Measurements from ENCODE around the gene POMT2.
"Not testable (repeated sequence)": the region's sequence is repeated elsewhere in the genome, so short reads cannot be mapped to it uniquely, and the experiment has no call there.

Gene POMT2

GRCh38 chr14:77323571-77323970 lies 2.9 kb upstream of the POMT2 start:
- no peak for DNase-seq

GRCh38 chr14:77322951-77323350 lies 2.3 kb upstream of the POMT2 start:
- no peak for DNase-seq

GRCh38 chr14:77322250-77322902 lies 1.7 kb upstream of the POMT2 start:
- no peak for DNase-seq

- DNase-seq: no peak
These were observed 1.3 kb downstream of the POMT2 start for GRCh38 chr14:77319422-77319821.

DNA sequence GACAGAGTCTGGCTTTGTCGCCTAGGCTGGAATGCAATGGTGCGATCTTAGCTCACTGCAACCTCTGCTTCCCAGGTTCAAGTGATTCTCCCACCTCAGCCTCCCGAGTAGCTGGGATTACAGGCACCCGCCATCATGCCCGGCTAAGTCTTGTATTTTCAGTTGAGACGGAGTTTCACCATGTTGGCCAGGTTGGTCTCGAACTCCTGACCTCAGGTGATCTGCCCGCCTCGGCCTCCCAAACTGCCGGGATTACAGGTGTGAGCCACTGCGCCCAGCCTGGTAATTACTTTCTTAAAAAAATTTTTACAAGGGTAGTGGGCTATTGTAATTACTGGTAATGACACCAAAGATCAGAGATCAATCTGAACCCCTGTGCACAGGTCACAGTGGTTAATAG lies 1.9 kb downstream of the POMT2 start:
- DNase-seq: not testable (repeated sequence)

DNA sequence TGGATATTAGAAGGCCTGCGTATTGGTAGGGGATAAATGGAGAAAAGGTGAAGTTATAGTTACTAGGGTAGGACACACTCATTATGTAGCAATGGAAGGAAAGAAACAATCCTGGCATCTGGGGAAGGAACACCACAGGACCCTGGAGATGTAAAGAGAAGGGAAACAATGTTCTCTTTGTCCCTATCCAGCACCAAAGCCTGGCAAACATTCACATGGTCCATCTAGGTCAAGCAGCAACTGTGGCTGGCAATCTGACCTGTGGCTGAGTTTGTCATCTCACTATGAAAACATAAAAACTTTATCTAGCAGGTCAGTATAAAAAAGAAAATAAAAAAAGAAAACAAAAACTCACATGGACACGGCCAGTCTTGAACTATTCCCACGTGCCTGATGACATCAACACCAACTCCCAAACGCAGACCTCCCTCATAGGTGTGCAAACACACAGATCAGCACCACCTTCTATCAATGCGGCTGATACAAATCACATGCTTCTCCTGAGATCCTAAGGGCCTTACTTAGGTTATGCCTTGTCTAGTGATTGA lies 2.6 kb downstream of the POMT2 start:
- no peak for DNase-seq

DNA sequence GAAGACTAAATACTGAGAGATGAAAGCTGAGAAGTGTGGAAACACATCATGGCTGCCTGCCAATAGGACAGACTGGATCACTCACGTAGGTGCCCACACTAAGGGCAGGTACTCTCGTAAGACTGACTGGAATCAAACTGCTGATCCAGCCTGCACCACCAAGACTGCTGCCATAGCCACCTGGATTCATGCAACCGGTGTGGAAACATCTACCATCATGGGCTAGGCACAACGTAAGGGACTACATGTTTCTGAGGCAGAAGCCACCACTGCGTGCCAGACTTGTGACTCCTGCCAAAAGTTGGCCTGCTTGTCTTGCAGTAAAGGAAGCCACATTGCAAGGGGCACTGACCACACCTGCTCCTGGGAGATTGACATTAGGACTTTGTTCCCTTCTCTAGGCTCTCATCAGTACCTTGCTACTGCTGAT lies 3.8 kb downstream of the POMT2 start:
- no peak for DNase-seq

- no peak for DNase-seq
These were observed 4.5 kb downstream of the POMT2 start for GRCh38 chr14:77316195-77316505.

DNA sequence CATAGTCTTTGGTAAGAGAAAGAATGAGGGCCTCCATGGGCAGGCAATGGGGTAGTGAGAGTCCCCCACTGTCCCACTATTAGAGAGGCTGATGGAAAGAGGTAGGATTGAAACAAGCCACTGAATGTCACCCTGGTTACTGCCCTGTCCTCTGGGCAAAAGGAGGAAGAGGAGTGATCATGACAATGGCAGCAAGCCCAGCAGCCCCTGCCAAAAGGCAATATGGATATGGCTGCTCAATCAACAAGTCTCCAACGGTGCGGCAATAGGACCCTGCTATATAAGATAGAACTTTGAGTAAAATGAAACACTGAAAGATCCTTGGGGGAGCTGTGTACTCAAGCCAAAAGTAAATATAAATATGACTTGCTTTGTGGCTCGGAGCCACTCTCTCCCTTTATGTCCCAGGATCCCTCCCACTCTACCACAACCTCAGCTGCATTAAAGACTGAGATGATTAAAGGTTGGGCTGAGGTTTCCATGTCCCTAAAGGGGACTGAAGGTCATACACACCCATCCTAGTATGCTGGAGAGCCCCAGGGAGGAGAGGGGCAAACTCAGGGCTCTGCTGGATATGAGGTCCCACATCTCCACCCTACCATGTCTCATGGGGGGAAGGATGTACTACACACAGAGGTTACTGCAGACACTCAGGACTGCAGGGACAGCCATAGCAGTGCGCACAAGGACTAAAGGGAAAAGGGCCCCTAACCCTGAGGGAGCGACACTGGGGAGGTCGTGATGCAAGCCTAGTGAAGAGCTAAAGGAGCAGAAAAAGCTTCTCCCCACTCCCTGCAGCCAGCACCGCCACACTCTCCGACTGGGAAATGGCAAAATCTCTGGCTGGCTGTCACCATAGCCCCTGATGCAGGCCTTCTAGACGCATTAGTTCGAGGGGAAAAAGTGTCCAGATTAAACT lies 5.9 kb downstream of the POMT2 start:
- no peak for DNase-seq

DNA sequence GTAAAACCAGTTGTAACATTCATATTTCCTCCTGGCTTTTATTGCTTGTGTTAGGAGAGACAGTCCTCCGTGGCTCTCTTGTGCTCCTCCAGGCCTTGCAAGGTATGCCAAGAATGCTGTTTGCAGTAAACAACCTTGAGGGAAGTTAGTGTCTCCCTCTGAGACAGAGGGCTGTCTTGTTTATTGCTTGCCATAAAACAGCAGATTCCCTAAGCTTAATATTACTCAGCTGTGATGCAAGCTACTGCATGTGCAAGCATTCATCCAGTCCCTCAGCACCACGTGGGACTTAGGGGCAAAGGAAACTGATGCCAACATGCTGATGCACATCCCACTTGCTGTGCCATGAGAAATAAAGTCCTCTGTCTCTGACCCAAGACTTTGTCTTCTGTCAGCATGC lies 6.6 kb downstream of the POMT2 start:
- no peak for DNase-seq

- no peak for DNase-seq
These were observed 7.3 kb downstream of the POMT2 start for GRCh38 chr14:77313371-77313770.

DNA sequence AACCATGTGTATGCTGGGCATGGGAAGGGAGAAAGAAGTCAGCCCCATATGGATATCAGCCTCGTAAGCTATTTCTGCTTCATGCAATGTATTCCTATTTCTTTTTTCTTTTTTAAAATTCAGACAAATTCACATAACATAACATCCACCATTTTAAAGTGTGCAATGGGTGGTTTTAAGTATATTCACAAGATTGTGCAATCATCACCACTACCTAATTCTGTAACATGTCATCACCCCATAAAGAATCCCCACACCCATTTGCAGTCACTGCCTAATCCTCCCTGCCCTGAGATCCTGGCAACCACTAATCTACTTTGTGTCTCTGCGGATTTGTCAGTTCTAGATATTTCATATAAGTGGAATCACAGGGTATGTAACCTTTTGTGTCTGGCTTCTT lies 9.5 kb downstream of the POMT2 start:
- no peak for DNase-seq

DNA sequence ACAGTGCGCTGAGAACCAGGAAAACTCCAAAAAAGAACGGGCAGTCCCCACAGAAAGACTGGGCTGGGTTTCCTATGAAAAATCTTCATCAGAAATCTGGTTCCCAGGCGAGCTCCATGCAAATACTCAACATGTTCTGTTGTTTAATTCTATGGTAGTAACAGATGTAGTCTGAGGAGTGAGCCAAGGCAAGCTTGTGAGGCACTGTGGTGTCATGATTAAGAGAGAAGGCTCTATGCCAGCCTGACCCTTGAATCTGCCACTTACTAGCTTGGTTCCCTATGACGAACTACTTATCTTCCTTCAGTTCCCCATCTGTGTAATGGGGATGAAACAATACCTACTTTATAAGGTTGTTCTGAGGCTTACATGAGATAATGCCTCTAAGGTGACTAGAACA lies 10.7 kb downstream of the POMT2 start:
- no peak for DNase-seq

- no peak for DNase-seq
These were observed 11.6 kb downstream of the POMT2 start for GRCh38 chr14:77309131-77309530.

- no peak for DNase-seq
These were observed 13.7 kb downstream of the POMT2 start for GRCh38 chr14:77306851-77307496.

GRCh38 chr14:77306416-77306815 lies 14.3 kb downstream of the POMT2 start:
- no peak for DNase-seq

GRCh38 chr14:77305696-77306095 lies 15.0 kb downstream of the POMT2 start:
- no peak for DNase-seq

- peak; percentile 69 for DNase-seq
These were observed 17.1 kb downstream of the POMT2 start for GRCh38 chr14:77303417-77304156.

GRCh38 chr14:77302926-77303325 lies 17.8 kb downstream of the POMT2 start:
- DNase-seq: peak; percentile 73

DNA sequence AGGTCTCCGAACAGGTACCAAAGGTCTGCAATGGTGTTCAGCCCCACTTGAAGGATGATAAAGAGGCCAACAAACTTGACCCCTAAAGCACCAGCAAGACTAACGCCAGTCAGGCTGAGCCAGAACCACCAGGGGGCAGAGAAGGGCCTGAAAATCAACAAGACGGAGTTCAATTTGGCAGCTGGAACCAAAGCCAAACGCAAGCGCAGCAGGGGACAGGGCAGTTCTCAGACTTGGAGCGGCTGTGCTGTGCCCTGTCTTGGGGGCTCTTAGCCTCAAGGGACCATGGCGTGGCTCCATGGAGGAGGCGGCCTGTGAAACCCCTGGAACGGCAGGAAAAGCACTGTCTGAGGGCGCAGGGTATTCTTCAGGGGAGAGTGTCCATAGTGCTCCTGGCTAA lies 19.6 kb downstream of the POMT2 start:
- DNase-seq: peak; percentile 75

DNA sequence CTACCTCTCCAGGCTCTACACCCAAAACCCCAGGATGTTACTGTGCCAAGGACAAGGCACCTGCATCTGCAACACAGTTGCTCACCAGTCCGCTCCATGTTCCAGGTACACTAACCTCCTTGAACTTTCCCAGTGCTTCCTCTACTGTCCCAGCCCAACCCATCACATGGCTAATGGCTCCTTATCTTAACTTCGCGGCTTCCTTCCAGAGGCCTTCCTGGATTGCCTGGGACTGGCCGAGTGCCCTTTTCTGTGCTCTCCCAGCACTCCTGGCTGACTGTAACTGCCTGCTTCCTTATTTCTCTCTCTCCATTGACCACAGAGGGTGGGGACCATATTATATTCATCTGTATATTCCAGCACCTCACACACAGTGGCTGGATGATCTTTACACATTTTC lies 20.9 kb downstream of the POMT2 start:
- no peak for DNase-seq

DNA sequence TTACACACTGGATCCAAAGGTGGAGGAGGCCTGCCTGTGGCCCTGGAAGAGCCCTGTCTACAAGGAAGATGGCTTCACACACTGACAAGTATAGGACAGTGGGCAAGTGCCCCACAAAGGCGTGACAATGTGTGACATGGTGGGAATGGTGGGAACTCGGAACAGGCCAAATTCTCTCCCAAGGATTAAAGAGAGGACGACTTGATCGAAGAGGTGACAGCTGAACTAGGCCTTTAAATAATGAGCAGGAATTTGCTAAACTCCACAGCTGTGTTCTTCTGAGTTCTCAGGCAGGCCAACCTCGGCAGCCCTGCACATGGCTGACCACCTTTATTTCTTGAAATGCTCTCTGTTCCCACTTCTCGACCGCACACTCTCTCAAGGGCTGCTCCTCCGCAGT lies 23.8 kb downstream of the POMT2 start:
- DNase-seq: no peak

- DNase-seq: no peak
These were observed 24.5 kb downstream of the POMT2 start for GRCh38 chr14:77296155-77296554.

Data from activated CD4-positive, alpha-beta T cell treated with anti-CD3 and anti-CD28 coated beads for 48 hours (primary cell).